Upper lobe of right lung (tissue), 1 donor: ENCODE results near the gene TRIM15. TPM values are rescaled to one million over a fixed set of nuclear protein-coding genes. Genes with fewer than 3 reads are reported as not detected.

Experiments
- ATAC-seq: fragments of 200-7000 bp; cut with Tn5 transposase; one replicate; pipeline ENCODE4 v1.9.1; 2020; ENCODE audit warnings: mild to moderate bottlenecking, moderate library complexity
- DNase-seq: peaks from one replicate; pipeline ENCODE4 v3.0.0-alpha.2; 2020
- H3K27ac ChIP-seq: fragments of 200-600 bp; one replicate; pipeline ENCODE4 v1.8.0; 2022
- H3K27me3 ChIP-seq: fragments of 200-600 bp; one replicate; pipeline ENCODE4 v1.8.0; 2022; ENCODE audit warnings: mild to moderate bottlenecking
- H3K36me3 ChIP-seq: fragments of 200-600 bp; one replicate; pipeline ENCODE4 v1.8.0; 2022
- H3K4me1 ChIP-seq: fragments of 200-600 bp; one replicate; pipeline ENCODE4 v1.8.0; 2022
- H3K4me3 ChIP-seq: fragments of 200-600 bp; one replicate; pipeline ENCODE4 v1.8.0; 2022; ENCODE audit warnings: mild to moderate bottlenecking
- H3K9me3 ChIP-seq: fragments of 200-600 bp; one replicate; pipeline ENCODE4 v1.8.0; 2022
- CTCF ChIP-seq: fragments of 200-600 bp; IDR thresholded peaks from one replicate; pipeline ENCODE4 v1.8.0; 2022; ENCODE audit warnings: antibody characterized with exemption
- intact Hi-C: fragments of 100-400 bp; cut with DNase I; formaldehyde crosslinking; loops from one replicate; pipeline ENCODE4 v1.11.0; 2022
- total RNA-seq: library from RNA; stranded (reverse); fragmentation: NEBNext Ultra II Directional; extraction: Animal tissue kit (Norgen Biotek cat#: 25700); gene quantifications from one replicate; pipeline ENCODE4 v1.2.1, GENCODE V29; 2021
- donor health status: DM: no; HTN: yes; CAD: no; lungs with severe emphysema.

Gene TRIM15
- total RNA-seq, 1 donor from 2014 or later, result not detected

DNA sequence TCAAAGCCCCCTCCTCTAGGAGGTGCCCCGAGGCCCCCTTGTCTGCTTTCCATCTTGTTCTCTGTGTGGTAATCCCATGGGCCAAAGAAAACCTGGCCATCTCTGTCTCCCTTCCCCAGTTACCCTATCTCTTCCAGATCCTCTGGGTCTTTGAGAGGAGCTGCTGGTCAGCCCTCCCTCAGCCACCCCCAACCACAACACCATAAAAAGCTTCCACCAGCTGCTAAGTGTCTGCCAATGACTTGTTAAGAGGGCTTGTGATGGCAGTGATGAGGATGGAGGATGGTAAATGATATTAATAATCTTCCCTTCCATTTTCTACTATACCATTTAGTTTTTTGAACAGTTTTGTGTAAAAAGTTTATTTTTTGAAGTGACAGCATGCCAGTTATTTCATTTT, 32.6 kb downstream of the TRIM15 start:
- Histone ChIP-seq H3K36me3 (peaks cover 93% of the 10 kb centered on the region), H3K27me3 (no peaks in the 10 kb centered on the region), H3K9me3 (no peaks in the 10 kb centered on the region), H3K27ac (no peak overlapping the region), H3K4me3 (no peak overlapping the region), H3K4me1 (peaks cover 1% of the 10 kb centered on the region)
- intact Hi-C loops, result no loop called here
- no peak for TF ChIP-seq CTCF
- ATAC-seq, result no peak
- DNase-seq, result no peak

- no peaks in the 10 kb centered on the region for H3K27me3 ChIP-seq
- no peak for DNase-seq
- no peak for TF ChIP-seq CTCF
- intact Hi-C loops, result no loop called here
- H3K9me3 ChIP-seq, result no peaks in the 10 kb centered on the region
- no peak for ATAC-seq
- H3K27ac ChIP-seq, result no peak overlapping the region
- H3K36me3 ChIP-seq, result peaks cover 89% of the 10 kb centered on the region
- peaks cover 6% of the 10 kb centered on the region for H3K4me1 ChIP-seq
- no peak overlapping the region for H3K4me3 ChIP-seq
Measured at GRCh38 chr6:30196376-30196775, 33.0 kb downstream of the TRIM15 start.

DNA sequence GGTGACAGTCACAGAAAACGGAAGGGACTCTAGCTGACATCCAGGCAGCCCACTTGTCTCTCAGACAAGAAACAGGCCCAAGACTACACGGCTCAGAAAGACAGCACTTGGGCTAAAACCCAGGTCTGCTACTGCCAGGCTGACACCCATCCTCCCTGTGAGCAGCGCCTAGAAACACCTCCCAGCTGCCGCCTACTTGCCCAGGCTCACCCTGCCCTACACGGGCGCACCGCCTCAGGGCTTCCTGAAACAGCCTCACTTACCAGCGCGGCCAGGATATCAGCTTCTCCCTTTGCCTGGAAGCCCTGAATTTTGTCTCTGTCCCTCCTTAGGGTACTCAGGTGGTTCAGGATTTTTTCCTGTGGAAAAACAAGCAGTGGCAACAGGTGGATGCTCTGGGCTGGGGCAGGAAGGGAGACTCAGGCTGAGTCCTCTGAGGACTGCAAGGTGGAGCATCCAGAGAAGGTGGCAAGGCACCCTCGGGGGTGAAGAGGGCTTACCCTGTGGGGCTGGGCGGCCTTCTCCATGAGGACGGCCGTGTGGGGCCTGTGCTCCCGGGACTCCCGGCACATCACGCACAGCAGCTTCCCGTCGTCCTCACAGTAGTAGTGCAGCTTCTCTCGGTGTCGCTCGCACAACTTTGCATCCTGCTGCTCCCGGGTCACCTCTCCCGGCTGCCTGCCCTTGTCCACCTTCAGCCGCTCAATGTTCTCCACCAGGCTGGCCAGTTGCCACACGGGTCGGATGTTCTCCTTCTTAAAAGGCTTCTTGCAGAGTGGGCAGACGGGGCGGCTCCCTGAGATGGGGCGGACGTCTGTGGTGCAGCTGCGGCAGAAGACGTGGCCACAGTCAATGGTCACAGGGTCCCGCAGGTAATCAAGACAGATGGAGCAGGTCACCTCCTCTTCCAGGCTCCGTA, 35.1 kb downstream of the TRIM15 start:
- Histone ChIP-seq H3K36me3 (peaks cover 71% of the 10 kb centered on the region), H3K27ac (no peak overlapping the region), H3K4me3 (no peak overlapping the region), H3K4me1 (peaks cover 16% of the 10 kb centered on the region), H3K27me3 (no peaks in the 10 kb centered on the region), H3K9me3 (no peaks in the 10 kb centered on the region)
- no peak for DNase-seq
- intact Hi-C loops, result no loop called here
- no peak for ATAC-seq
- no peak for TF ChIP-seq CTCF

GRCh38 chr6:30200551-30201281, 37.4 kb downstream of the TRIM15 start:
- intact Hi-C loops, result no loop called here
- TF ChIP-seq CTCF, result no peak
- Histone ChIP-seq H3K4me1 (peaks cover 16% of the 10 kb centered on the region), H3K27ac (no peak overlapping the region), H3K36me3 (peaks cover 55% of the 10 kb centered on the region), H3K4me3 (no peak overlapping the region), H3K9me3 (no peaks in the 10 kb centered on the region), H3K27me3 (no peaks in the 10 kb centered on the region)
- peak; percentile 56 for ATAC-seq
- no peak for DNase-seq

- Histone ChIP-seq H3K4me1 (peaks cover 25% of the 10 kb centered on the region), H3K27ac (no peak overlapping the region), H3K27me3 (no peaks in the 10 kb centered on the region), H3K36me3 (peaks cover 38% of the 10 kb centered on the region), H3K9me3 (no peaks in the 10 kb centered on the region), H3K4me3 (no peak overlapping the region)
- DNase-seq (no peak), ATAC-seq (no peak)
- TF ChIP-seq CTCF, result no peak
- intact Hi-C loops, result no loop called here
Measured at GRCh38 chr6:30202366-30202765, 39.0 kb downstream of the TRIM15 start.
